GM12878 (cell line): Measurements from ENCODE around the gene SMC3. TPM values are rescaled to one million over a fixed set of nuclear protein-coding genes. Genes with fewer than 3 reads are reported as not detected.
"Not testable (repeated sequence)": the region's sequence is repeated elsewhere in the genome, so short reads cannot be mapped to it uniquely, and the experiment has no call there.

Experiments
- ATAC-seq: fragments of 200-7000 bp; cut with Tn5 transposase; 3 replicates; pipeline ENCODE4 v1.9.1; 2020; ENCODE audit warnings: mild to moderate bottlenecking, moderate library complexity
- BruUV-seq: library from RNA; stranded (reverse); fragments of 400-500 nt; replicated peaks from 2 replicates; lab custom pipeline; 2021; lab: Mats Ljungman, UMichigan
- CTCF ChIA-PET: fragments of 300-600 bp; sonication (Branson Sonifier 250); formaldehyde crosslinking; extraction: SDS; loops from one replicate; lab custom pipeline; 2021; ENCODE audit warnings: inconsistent platforms; lab: Yijun Ruan, JAX
- POLR2A ChIA-PET: fragments of 350-600 bp; formaldehyde crosslinking; extraction: SDS; loops from one replicate; lab custom pipeline; 2021; ENCODE audit warnings: inconsistent platforms; lab: Charles Lee
- RAD21 ChIA-PET: fragments of 300-600 bp; sonication (Branson Sonifier 250); formaldehyde crosslinking; loops from one replicate; lab custom pipeline; 2023; ENCODE audit warnings: antibody characterized with exemption; ENCODE audit not compliant: unreplicated experiment; lab: Charles Lee
- SMC1A ChIA-PET: fragments of 300-600 bp; sonication (Branson Sonifier 250); formaldehyde crosslinking; loops from one replicate; lab custom pipeline; 2023; ENCODE audit not compliant: unreplicated experiment, uncharacterized antibody; lab: Charles Lee
- DNase-seq: peaks from one replicate; pipeline ENCODE4 v3.0.0-alpha.2; 2011; ENCODE audit warnings: low read depth, low spot score
- FAIRE-seq: peaks from 3 replicates; lab custom pipeline; 2011; peaks lifted over from hg19 to GRCh38; lab: Jason Lieb, UNC
- H2AFZ ChIP-seq: 2 replicates; pipeline ENCODE4 v1.6.0; 2011; ENCODE audit warnings: low read depth, low read length, control low read depth; ENCODE audit not compliant: control insufficient read depth
- H3K27ac ChIP-seq: 2 replicates; pipeline ENCODE4 v1.5.1; 2011; ENCODE audit warnings: control low read depth; ENCODE audit not compliant: control insufficient read depth, insufficient read depth
- H3K27me3 ChIP-seq, 2 experiments: replicated peaks in 1 of 2; 2 replicates each; pipeline versions ENCODE4 v1.6.0 to v1.6.1; 2011; ENCODE audit warnings: low read length in 1 of 2; ENCODE audit not compliant: control insufficient read depth in 2 of 2, insufficient read depth in 2 of 2
- H3K36me3 ChIP-seq, 2 experiments: 2 replicates each; pipeline ENCODE4 v1.5.1; 2011; ENCODE audit warnings: low read length in 1 of 2; ENCODE audit not compliant: control insufficient read depth in 2 of 2, insufficient read depth in 2 of 2
- H3K4me1 ChIP-seq: 2 replicates; pipeline ENCODE4 v1.6.1; 2011; ENCODE audit warnings: mild to moderate bottlenecking, low read length, moderate library complexity, mixed read lengths; ENCODE audit not compliant: control insufficient read depth, insufficient read depth
- H3K4me2 ChIP-seq: 2 replicates; pipeline ENCODE4 v1.6.0; 2011; ENCODE audit warnings: control low read depth; ENCODE audit not compliant: control insufficient read depth, insufficient read depth
- H3K4me3 ChIP-seq: fragments of 200-600 bp; sonication (generic); 2 replicates; pipeline ENCODE4 v1.5.1; 2016
- H3K79me2 ChIP-seq: 2 replicates; pipeline ENCODE4 v1.6.0; 2011; ENCODE audit warnings: low read length; ENCODE audit not compliant: control insufficient read depth, insufficient read depth
- H3K9ac ChIP-seq: 2 replicates; pipeline ENCODE4 v1.8.0; 2011; ENCODE audit warnings: low read length, control low read depth, mixed read lengths; ENCODE audit not compliant: control insufficient read depth, insufficient read depth
- H3K9me3 ChIP-seq: replicated peaks from 3 replicates; pipeline ENCODE4 v1.5.1; 2011; ENCODE audit warnings: mild to moderate bottlenecking, low read length; ENCODE audit not compliant: control insufficient read depth, insufficient read depth
- H4K20me1 ChIP-seq: 2 replicates; pipeline ENCODE4 v1.6.0; 2011; ENCODE audit not compliant: control insufficient read depth, insufficient read depth
- EZH2 ChIP-seq: IDR thresholded peaks from 2 replicates; pipeline ENCODE4 v1.6.1; 2012; ENCODE audit warnings: low read depth, mild to moderate bottlenecking, control low read depth, inconsistent platforms, low read length, borderline replicate concordance; ENCODE audit not compliant: control insufficient read depth
- HDAC2 ChIP-seq: fragments of 200-600 bp; sonication (generic); IDR thresholded peaks from 2 replicates; pipeline ENCODE4 v1.6.1; 2017
- HDGF ChIP-seq: fragments of 450-650 bp; IDR thresholded peaks from 2 replicates; pipeline ENCODE4 v1.6.1; 2016; ENCODE audit warnings: antibody characterized with exemption
- HSF1 ChIP-seq: fragments of 150-350 bp; IDR thresholded peaks from 2 replicates; pipeline ENCODE4 v1.6.1; 2014; ENCODE audit warnings: mild to moderate bottlenecking, low read depth, low read length
- SMARCA5 ChIP-seq: fragments of 450-650 bp; IDR thresholded peaks from 2 replicates; pipeline ENCODE4 v1.6.1; 2017; ENCODE audit warnings: mild to moderate bottlenecking
- SUZ12 ChIP-seq: fragments of 200-600 bp; sonication (generic); IDR thresholded peaks from one replicate; pipeline ENCODE4 v1.6.1; 2018; ENCODE audit warnings: antibody characterized with exemption, mild to moderate bottlenecking; ENCODE audit not compliant: unreplicated experiment
- ZSCAN29 ChIP-seq: fragments of 450-650 bp; IDR thresholded peaks from 2 replicates; pipeline ENCODE4 v1.6.1; 2017; ENCODE audit warnings: mild to moderate bottlenecking, moderate library complexity
- WGBS: methylation state at CpG from one replicate; pipeline ENCODE4 v1.1.6; 2016; ENCODE audit warnings: low lambda C conversion rate; ENCODE audit not compliant: insufficient replicate concordance, insufficient coverage; ENCODE audit errors: missing lambda C conversion rate; 5-methylcytosine and 5-hydroxymethylcytosine counted together
- in situ Hi-C: fragments of 300-500 bp; cut with MboI; formaldehyde crosslinking; loops from 9 replicates; pipeline ENCODE4 v1.14.3; 2018; ENCODE audit warnings: mixed read lengths
- intact Hi-C: fragments of 100-400 bp; cut with micrococcal nuclease; formaldehyde crosslinking; loops from one replicate; pipeline ENCODE4 v1.14.2; 2022; ENCODE audit not compliant: unreplicated experiment
- polyA plus RNA-seq, 11 experiments: library from polyadenylated mRNA; depleted of rRNA in 4 of 11; unstranded in 6 of 11; stranded (reverse) in 5 of 11; fragments of >200 nt; fragmentation: Nextera tagmentation in 4 of 11; fragmentation: Illumina TruSeq in 1 of 11; extraction: Ambion mirVana in 4 of 11; extraction: Trizol in 1 of 11; gene quantifications; 1 replicate in 1 of 11; 2 replicates in 10 of 11; pipeline versions ENCODE4 v1.2.1 to v1.2.3, GENCODE V29; 2011 to 2016; ENCODE audit warnings: inconsistent platforms in 2 of 11, missing spikeins in 2 of 11, low read depth in 1 of 11
- total RNA-seq, 4 experiments: library from RNA; depleted of rRNA in 3 of 4; stranded (reverse); fragments of >200 nt in 3 of 4; fragmentation: Illumina TruSeq in 1 of 4; extraction: Trizol in 1 of 4; gene quantifications; 2 replicates each; pipeline versions ENCODE4 v1.2.1 to v1.2.3, GENCODE V29; 2013 to 2021

The SMC3 gene
- total and polyA plus RNA-seq, 10 of the 15 experiments (the other 5 are each of a cell fraction or from before 2014, with no cell fraction given): 30.4 to 123 (median 48.3) TPM

GRCh38 chr10:110620398-110620719 is 52.9 kb downstream of the SMC3 start:
- H3K9me3 ChIP-seq: no peaks in the 10 kb centered on the region; the same call in 2 of the 3 replicates
- no peaks in the 10 kb centered on the region for H3K27me3 ChIP-seq
- intact Hi-C loops: no loop called here
- no peak overlapping the region for H2AFZ ChIP-seq
- H3K9ac ChIP-seq: no peak overlapping the region
- H3K4me1 ChIP-seq: peaks cover 2% of the 10 kb centered on the region
- H3K4me3 ChIP-seq: no peak overlapping the region
- SMC1A ChIA-PET: interaction anchor here (0.9 to 1.4 kb wide), 3 partner anchors 10 to 26 kb away, joined by 3 to 5 read pairs (median 4); no protein-coding TSS in a partner anchor
- FAIRE-seq (no peak), ATAC-seq (no peak), DNase-seq (no peak)
- RAD21 ChIA-PET: interaction anchor here (0.8 to 1.2 kb wide), 2 partner anchors 8 to 51 kb away, joined by 3 read pairs; no protein-coding TSS in a partner anchor
- no TSS peak for BruUV-seq
- POLR2A ChIA-PET: interaction anchor here (0.6 to 1.0 kb wide), 2 partner anchors 18 to 146 kb away, joined by 3 to 4 read pairs; no protein-coding TSS in a partner anchor
- H3K4me2 ChIP-seq: no peak overlapping the region
- H3K36me3 ChIP-seq: no peaks in the 10 kb centered on the region
- H3K27ac ChIP-seq: no peak overlapping the region
- TF ChIP-seq HDGF: no peak
- no peak for TF ChIP-seq ZSCAN29
- no peak for TF ChIP-seq HSF1
- TF ChIP-seq EZH2: no peak
- no peak for TF ChIP-seq HDAC2
- TF ChIP-seq SUZ12: no peak
- no peak for TF ChIP-seq SMARCA5
- WGBS: 95% methylated on average over 2 of the region's 2 CpGs
- CTCF ChIA-PET: interaction anchor here (0.8 to 1.3 kb wide), 3 partner anchors 9 to 60 kb away, joined by 3 to 4 read pairs (median 4); no protein-coding TSS in a partner anchor
- H4K20me1 ChIP-seq: no peaks in the 10 kb centered on the region
- in situ Hi-C loops: loop anchor here (25.0 kb wide), 1 partner anchor 1517 kb away; no protein-coding TSS in a partner anchor
- no peaks in the 10 kb centered on the region for H3K79me2 ChIP-seq

- RAD21 ChIA-PET, H3K36me3 ChIP-seq, H3K4me2 ChIP-seq, H3K9me3 ChIP-seq, intact Hi-C loops, H3K9ac ChIP-seq, H3K27me3 ChIP-seq, H4K20me1 ChIP-seq, H3K4me1 ChIP-seq, H2AFZ ChIP-seq, POLR2A ChIA-PET, H3K27ac ChIP-seq, BruUV-seq, H3K4me3 ChIP-seq, FAIRE-seq, H3K79me2 ChIP-seq, DNase-seq, ATAC-seq: not testable (repeated sequence)
- WGBS: 48% methylated on average over 4 of the region's 4 CpGs
- SMC1A ChIA-PET: interaction anchor here (0.7 to 2.2 kb wide), 7 partner anchors 11 to 57 kb away, joined by 3 to 9 read pairs (median 3); no protein-coding TSS in a partner anchor
- in situ Hi-C loops: loop anchor here (25.0 kb wide), 1 partner anchor 1514 kb away; no protein-coding TSS in a partner anchor
- CTCF ChIA-PET: interaction anchor here (0.7 to 2.1 kb wide), 4 partner anchors 10 to 317 kb away, joined by 3 to 8 read pairs (median 4); no protein-coding TSS in a partner anchor
These were observed 55.8 kb downstream of the SMC3 start for GRCh38 chr10:110623316-110623715.
